Stomach (tissue), 4 donors: ENCODE data around the gene LDLRAD2.

ENCODE experiments used
- CTCF ChIP-seq, 7 experiments: fragments of 450-650 bp in 4 of 7; fragments of 200-600 bp in 3 of 7; sonication (generic) in 3 of 7; IDR thresholded peaks; one replicate each; pipeline ENCODE4 v1.5.1; 2016 to 2019; ENCODE audit warnings: antibody characterized with exemption in 7 of 7, control low read depth in 2 of 7, mild to moderate bottlenecking in 1 of 7
- EP300 ChIP-seq: sonication (generic); formaldehyde crosslinking; IDR thresholded peaks from one replicate; pipeline ENCODE4 v1.6.1; 2017; ENCODE audit warnings: antibody characterized with exemption
- POLR2A ChIP-seq, 4 donors: fragments of 450-650 bp; IDR thresholded peaks; one replicate each; pipeline ENCODE4 v1.6.1; 2016; ENCODE audit warnings: antibody characterized with exemption in 4 of 4, control low read depth in 2 of 4, mild to moderate bottlenecking in 1 of 4, moderate library complexity in 1 of 4

GRCh38 chr1:21859669-21860179 is 47.7 kb downstream of the LDLRAD2 start:
- TF ChIP-seq CTCF (IDR thresholded peaks at IDR 0.05) = no peak
- no peak for TF ChIP-seq POLR2A (IDR thresholded peaks at IDR 0.05)
- no peak for TF ChIP-seq EP300
